Tibial nerve (tissue), 4 donors: Measurements from ENCODE around the gene CRB2. TPM values are rescaled to one million over a fixed set of nuclear protein-coding genes. Genes with fewer than 3 reads are reported as not detected.

Experiments
- DNase-seq, 2 donors: peaks; one replicate each; pipeline ENCODE4 v3.0.0-alpha.2; 2019; ENCODE audit warnings: low spot score in 2 of 2
- H3K27ac ChIP-seq, 4 donors: fragments of 200-600 bp; sonication (generic) in 3 of 4; one replicate each; pipeline ENCODE4 v1.5.1; 2017 to 2019; ENCODE audit warnings: mild to moderate bottlenecking in 1 of 4
- H3K27me3 ChIP-seq, 2 donors: fragments of 200-600 bp; sonication (generic) in 1 of 2; one replicate each; pipeline versions ENCODE4 v1.5.1 to v1.6.0; 2017 to 2019
- H3K36me3 ChIP-seq, 3 donors: fragments of 200-600 bp; sonication (generic); one replicate each; pipeline ENCODE4 v1.5.1; 2018 to 2019
- H3K4me1 ChIP-seq, 4 donors: fragments of 200-600 bp; sonication (generic) in 3 of 4; one replicate each; pipeline ENCODE4 v1.5.1; 2017 to 2019
- H3K4me3 ChIP-seq, 4 donors: fragments of 200-600 bp; sonication (generic) in 3 of 4; one replicate each; pipeline ENCODE4 v1.5.1; 2017 to 2019; ENCODE audit warnings: mild to moderate bottlenecking in 1 of 4, moderate library complexity in 1 of 4
- H3K9me3 ChIP-seq, 4 donors: fragments of 200-600 bp; sonication (generic) in 3 of 4; one replicate each; pipeline ENCODE4 v1.5.1; 2017 to 2019
- EP300 ChIP-seq, 2 donors: sonication (generic); formaldehyde crosslinking; IDR thresholded peaks; one replicate each; pipeline ENCODE4 v1.6.1; 2017; ENCODE audit warnings: antibody characterized with exemption in 2 of 2, mild to moderate bottlenecking in 1 of 2
- POLR2A ChIP-seq, 2 donors: fragments of 450-650 bp; IDR thresholded peaks; one replicate each; pipeline ENCODE4 v1.6.1; 2017; ENCODE audit warnings: antibody characterized with exemption in 2 of 2, mild to moderate bottlenecking in 2 of 2, moderate library complexity in 2 of 2
- WGBS, 2 donors: methylation state at CpG; one replicate each; pipeline ENCODE4 v1.1.5; 2018; 5-methylcytosine and 5-hydroxymethylcytosine counted together
- total RNA-seq, 4 donors: library from RNA; depleted of rRNA; stranded (reverse); fragments of >200 nt; gene quantifications; one replicate each; pipeline ENCODE4 v1.1.0, GENCODE V29; 2016
- TF ChIP-seq, protein P1 (sequence below), 5 experiments: fragments of 200-600 bp in 3 of 5; fragments of 450-650 bp in 2 of 5; sonication (generic) in 3 of 5; IDR thresholded peaks; one replicate each; pipeline ENCODE4 v1.5.1; 2016 to 2019; ENCODE audit warnings: antibody characterized with exemption in 5 of 5, mild to moderate bottlenecking in 3 of 5, moderate library complexity in 2 of 5

Gene CRB2
- total RNA-seq, 4 donors from 2014 or later = under 0.01 to 0.44 TPM; not detected in 2

DNA sequence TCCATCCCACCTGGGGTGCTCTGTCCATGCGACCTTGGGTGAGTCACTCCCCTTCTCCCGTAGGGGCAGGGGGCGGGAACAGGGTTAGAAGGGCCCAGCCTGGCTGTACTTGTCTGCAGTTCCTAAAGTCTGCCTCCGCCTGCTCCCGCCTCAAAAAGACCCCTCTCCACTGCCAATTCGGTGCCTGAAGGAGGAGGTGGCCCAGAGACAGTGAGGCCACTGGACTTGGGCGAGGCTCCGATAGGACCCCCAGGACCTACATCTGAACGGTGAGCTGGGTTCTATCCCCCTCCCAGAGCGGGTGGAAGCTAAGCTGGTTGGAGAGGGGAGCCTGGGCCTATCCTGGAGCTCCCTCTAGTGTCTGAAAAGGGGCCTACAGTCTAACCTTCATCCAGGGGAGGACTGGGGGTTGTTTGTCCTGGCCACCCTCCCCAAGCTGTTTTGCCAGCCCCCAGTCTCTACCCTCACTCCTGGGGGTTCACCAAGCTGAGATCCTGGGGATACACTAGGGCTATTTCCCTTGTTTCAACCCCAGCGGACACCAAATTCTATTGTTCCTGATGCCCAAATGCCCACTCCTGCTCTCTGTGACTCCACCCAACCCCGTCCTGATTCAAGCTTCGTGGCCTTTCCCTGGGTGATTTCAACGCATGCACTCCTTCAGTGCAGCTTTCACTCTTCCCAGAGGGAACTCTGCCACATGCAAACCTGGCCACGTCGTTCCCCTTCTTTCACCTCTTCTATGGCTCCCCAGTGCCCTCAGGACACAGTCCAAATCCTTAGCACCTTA lies 6.1 kb upstream of the CRB2 start:
- Histone ChIP-seq H3K36me3 (no peaks in the 10 kb centered on the region), H3K27ac (no peak overlapping the region), H3K9me3 (no peaks in the 10 kb centered on the region), H3K27me3 (peaks cover 0 to 35% of the 10 kb centered on the region in 2 donors), H3K4me3 (no peak overlapping the region), H3K4me1 (peaks cover 0 to 14% (median 3%) of the 10 kb centered on the region in 4 donors)
- WGBS, 2 donors = 19 to 26% methylated on average over 13 to 16 of the region's 16 CpGs
- DNase-seq = peak in 1 of 2 donors; percentile 70
- TF ChIP-seq POLR2A (IDR thresholded peaks at IDR 0.05) = no peak
- TF ChIP-seq, protein P1, sequence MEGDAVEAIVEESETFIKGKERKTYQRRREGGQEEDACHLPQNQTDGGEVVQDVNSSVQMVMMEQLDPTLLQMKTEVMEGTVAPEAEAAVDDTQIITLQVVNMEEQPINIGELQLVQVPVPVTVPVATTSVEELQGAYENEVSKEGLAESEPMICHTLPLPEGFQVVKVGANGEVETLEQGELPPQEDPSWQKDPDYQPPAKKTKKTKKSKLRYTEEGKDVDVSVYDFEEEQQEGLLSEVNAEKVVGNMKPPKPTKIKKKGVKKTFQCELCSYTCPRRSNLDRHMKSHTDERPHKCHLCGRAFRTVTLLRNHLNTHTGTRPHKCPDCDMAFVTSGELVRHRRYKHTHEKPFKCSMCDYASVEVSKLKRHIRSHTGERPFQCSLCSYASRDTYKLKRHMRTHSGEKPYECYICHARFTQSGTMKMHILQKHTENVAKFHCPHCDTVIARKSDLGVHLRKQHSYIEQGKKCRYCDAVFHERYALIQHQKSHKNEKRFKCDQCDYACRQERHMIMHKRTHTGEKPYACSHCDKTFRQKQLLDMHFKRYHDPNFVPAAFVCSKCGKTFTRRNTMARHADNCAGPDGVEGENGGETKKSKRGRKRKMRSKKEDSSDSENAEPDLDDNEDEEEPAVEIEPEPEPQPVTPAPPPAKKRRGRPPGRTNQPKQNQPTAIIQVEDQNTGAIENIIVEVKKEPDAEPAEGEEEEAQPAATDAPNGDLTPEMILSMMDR (IDR thresholded peaks at IDR 0.05) = peak; percentile 84 to 96 (median 89)

DNA sequence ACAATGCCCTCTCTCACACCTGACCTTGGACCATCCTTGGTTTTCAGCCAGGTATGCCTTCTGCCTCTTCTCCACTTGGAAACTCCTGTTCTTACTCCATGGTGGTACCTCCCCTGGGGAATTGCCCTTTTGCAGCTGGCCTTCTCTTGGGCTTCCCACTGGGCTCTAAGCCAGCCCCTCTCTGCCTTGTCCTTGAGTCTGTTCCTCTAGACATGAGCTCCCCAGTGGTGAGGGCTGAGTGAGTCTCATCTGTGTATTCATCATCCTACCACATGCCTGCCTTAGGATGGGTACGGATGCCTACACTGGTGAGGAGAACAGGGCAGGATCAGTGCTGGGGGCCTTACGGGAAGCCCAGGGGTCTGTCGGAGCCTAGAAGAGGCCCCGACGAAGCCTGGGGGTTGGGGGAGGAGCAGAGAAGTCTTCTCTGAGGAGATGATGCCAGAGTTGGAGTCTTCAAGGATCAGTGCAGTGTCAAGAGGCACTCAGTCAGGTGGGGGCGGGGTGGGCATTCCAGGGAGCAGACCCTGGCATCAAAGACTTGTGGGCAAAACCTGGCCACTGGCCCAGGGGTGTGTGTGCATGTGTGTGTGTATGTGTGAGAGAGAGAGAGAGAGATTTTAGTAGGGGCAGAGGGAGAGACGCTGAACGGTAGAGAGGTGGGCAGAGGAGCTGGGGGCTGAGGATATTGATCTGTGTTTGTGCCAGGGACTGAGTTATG lies 5.2 kb upstream of the CRB2 start:
- Histone ChIP-seq H3K4me1 (peaks cover 0 to 14% (median 3%) of the 10 kb centered on the region in 4 donors), H3K9me3 (no peaks in the 10 kb centered on the region), H3K4me3 (no peak overlapping the region), H3K27ac (no peak overlapping the region), H3K36me3 (no peaks in the 10 kb centered on the region), H3K27me3 (peaks cover 0 to 43% of the 10 kb centered on the region in 2 donors)
- no peak for TF ChIP-seq POLR2A (IDR thresholded peaks at IDR 0.05)
- TF ChIP-seq, protein P1 (IDR thresholded peaks at IDR 0.05) = no peak
- TF ChIP-seq EP300 (IDR thresholded peaks at IDR 0.05) = no peak
- 53 to 59% methylated on average over 8 of the region's 8 CpGs for WGBS, 2 donors
- no peak for DNase-seq

DNA sequence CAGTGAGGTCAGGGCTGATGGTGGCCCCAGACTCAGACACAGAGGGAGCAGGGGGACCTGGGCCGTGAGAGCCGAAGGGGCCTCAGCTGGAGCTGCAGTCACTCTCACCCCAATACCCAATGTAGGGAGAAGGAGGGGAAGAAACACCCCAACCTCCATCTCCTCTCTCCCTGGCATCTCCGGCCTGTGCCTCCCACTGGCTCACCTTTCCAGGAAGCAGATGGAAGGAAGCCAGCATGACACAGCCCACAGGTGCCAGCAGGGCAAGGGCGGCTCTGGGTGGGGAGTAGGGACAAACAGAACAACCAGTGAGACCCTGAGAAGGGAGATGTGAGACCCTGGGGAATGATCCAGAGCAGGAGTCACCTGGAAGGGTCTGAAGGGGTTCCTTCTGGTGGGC lies 3.0 kb upstream of the CRB2 start:
- Histone ChIP-seq H3K27me3 (peaks cover 0 to 49% of the 10 kb centered on the region in 2 donors), H3K4me3 (no peak overlapping the region), H3K4me1 (peaks cover 0 to 32% (median 3%) of the 10 kb centered on the region in 4 donors), H3K36me3 (no peaks in the 10 kb centered on the region), H3K27ac (no peak overlapping the region), H3K9me3 (no peaks in the 10 kb centered on the region)
- DNase-seq = no peak
- no peak for TF ChIP-seq EP300 (IDR thresholded peaks at IDR 0.05)
- no peak for TF ChIP-seq POLR2A (IDR thresholded peaks at IDR 0.05)
- TF ChIP-seq, protein P1 (IDR thresholded peaks at IDR 0.05) = no peak
- WGBS, 2 donors = 73 to 86% methylated on average over 4 of the region's 4 CpGs

DNA sequence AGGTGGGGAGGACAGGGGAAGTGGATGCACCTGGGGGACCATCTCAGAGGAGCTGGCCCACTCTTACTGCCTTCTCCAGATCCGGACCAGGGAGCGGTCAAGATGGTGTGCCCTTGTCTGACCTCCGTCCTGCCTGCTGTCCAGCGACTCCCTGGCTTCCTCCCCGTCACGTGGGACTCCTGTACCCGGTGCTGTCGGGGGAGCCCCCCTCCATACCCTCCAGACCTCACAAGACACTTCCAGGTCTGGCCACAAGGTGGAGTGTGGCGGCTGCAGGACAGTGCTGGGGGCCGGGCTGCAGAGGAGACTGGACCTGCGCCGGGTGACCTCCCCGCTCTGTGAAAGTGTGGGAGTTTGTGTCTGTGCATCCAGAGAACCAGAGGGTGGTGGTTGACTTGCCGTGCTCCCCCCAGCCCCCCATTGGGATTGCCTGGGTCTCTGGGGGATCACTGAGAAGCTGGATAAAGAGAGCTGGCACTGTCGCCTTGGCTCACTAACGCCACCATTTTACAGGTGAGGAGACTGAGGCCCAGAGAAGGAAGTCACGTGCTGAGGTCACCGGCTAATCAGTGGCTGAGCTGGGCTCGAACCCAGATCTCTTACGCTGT lies 1.9 kb upstream of the CRB2 start:
- peaks cover 0 to 41% of the 10 kb centered on the region in 2 donors for H3K27me3 ChIP-seq
- H3K27ac ChIP-seq = no peak overlapping the region
- TF ChIP-seq EP300 (IDR thresholded peaks at IDR 0.05) = no peak
- TF ChIP-seq, protein P1 (IDR thresholded peaks at IDR 0.05) = peak; percentile 62 to 86 (median 79)
- 20 to 25% methylated on average over 16 to 18 of the region's 20 CpGs for WGBS, 2 donors
- H3K4me1 ChIP-seq = peaks cover 0 to 32% (median 3%) of the 10 kb centered on the region in 4 donors
- peak in 1 of 2 donors; percentile 50 for DNase-seq
- no peaks in the 10 kb centered on the region for H3K9me3 ChIP-seq
- H3K4me3 ChIP-seq = no peak overlapping the region
- no peaks in the 10 kb centered on the region for H3K36me3 ChIP-seq
